Measurements from ENCODE around the gene TRPC6.

- TF ChIP-seq, protein P1, sequence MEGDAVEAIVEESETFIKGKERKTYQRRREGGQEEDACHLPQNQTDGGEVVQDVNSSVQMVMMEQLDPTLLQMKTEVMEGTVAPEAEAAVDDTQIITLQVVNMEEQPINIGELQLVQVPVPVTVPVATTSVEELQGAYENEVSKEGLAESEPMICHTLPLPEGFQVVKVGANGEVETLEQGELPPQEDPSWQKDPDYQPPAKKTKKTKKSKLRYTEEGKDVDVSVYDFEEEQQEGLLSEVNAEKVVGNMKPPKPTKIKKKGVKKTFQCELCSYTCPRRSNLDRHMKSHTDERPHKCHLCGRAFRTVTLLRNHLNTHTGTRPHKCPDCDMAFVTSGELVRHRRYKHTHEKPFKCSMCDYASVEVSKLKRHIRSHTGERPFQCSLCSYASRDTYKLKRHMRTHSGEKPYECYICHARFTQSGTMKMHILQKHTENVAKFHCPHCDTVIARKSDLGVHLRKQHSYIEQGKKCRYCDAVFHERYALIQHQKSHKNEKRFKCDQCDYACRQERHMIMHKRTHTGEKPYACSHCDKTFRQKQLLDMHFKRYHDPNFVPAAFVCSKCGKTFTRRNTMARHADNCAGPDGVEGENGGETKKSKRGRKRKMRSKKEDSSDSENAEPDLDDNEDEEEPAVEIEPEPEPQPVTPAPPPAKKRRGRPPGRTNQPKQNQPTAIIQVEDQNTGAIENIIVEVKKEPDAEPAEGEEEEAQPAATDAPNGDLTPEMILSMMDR (IDR thresholded peaks at IDR 0.05) = no peak
- TF ChIP-seq CBFB (CRISPR knock-in tag; IDR thresholded peaks at IDR 0.05; ENCODE audit: low read depth) (no peak), ZNF138 (CRISPR knock-in tag; conservative IDR thresholded peaks at IDR 0.05) (no peak), MAX (CRISPR knock-in tag; IDR thresholded peaks at IDR 0.05) (no peak), FOXK1 (CRISPR knock-in tag; IDR thresholded peaks at IDR 0.05) (no peak), USF1 (CRISPR knock-in tag; IDR thresholded peaks at IDR 0.05) (no peak), FOXJ3 (CRISPR knock-in tag; IDR thresholded peaks at IDR 0.05; ENCODE audit: borderline replicate concordance) (no peak), NFYB (CRISPR knock-in tag; conservative IDR thresholded peaks at IDR 0.05; ENCODE audit: low read depth) (no peak)
- TF ChIP-seq, protein P2, sequence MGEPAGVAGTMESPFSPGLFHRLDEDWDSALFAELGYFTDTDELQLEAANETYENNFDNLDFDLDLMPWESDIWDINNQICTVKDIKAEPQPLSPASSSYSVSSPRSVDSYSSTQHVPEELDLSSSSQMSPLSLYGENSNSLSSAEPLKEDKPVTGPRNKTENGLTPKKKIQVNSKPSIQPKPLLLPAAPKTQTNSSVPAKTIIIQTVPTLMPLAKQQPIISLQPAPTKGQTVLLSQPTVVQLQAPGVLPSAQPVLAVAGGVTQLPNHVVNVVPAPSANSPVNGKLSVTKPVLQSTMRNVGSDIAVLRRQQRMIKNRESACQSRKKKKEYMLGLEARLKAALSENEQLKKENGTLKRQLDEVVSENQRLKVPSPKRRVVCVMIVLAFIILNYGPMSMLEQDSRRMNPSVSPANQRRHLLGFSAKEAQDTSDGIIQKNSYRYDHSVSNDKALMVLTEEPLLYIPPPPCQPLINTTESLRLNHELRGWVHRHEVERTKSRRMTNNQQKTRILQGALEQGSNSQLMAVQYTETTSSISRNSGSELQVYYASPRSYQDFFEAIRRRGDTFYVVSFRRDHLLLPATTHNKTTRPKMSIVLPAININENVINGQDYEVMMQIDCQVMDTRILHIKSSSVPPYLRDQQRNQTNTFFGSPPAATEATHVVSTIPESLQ (CRISPR knock-in tag; IDR thresholded peaks at IDR 0.05) = no peak
These were observed 124.8 kb downstream of the TRPC6 start for GRCh38 chr11:101459020-101459419.

All from WTC11 (cell line).